HL-60 (cell line): Measurements from ENCODE around the gene SCO2.

ENCODE experiments used
- DNase-seq, 2 experiments: peaks; one replicate each; pipeline ENCODE4 v3.0.0-alpha.2; 2010 to 2020; ENCODE audit warnings: low read depth in 1 of 2, low spot score in 1 of 2
- H3K27ac ChIP-seq: fragments of 250-450 bp; sonication (Bioruptor Pico); replicated peaks from 2 replicates; pipeline ENCODE4 v1.5.1; 2020; ENCODE audit warnings: mild to moderate bottlenecking, moderate library complexity
- H3K27me3 ChIP-seq: fragments of 250-450 bp; sonication (Bioruptor Pico); 2 replicates; pipeline ENCODE4 v1.5.1; 2021; ENCODE audit warnings: mild to moderate bottlenecking, moderate library complexity; ENCODE audit not compliant: insufficient read depth, poor library complexity, severe bottlenecking
- H3K4me3 ChIP-seq: replicated peaks from 2 replicates; pipeline ENCODE4 v1.5.1; 2011; ENCODE audit warnings: mild to moderate bottlenecking, control low read depth, low read length; ENCODE audit not compliant: insufficient read depth
- GABPA ChIP-seq: IDR thresholded peaks from 2 replicates; pipeline ENCODE4 v1.6.1; 2012; ENCODE audit warnings: low read depth
- POLR2AphosphoS5 ChIP-seq: IDR thresholded peaks from 2 replicates; pipeline ENCODE4 v1.6.1; 2012; ENCODE audit warnings: low read depth
- SPI1 ChIP-seq: IDR thresholded peaks from 2 replicates; pipeline ENCODE4 v1.6.1; 2012; ENCODE audit warnings: low read depth, mild to moderate bottlenecking, borderline replicate concordance
- TF ChIP-seq, protein P1 (sequence below): IDR thresholded peaks from 2 replicates; pipeline ENCODE4 v1.6.1; 2012; ENCODE audit warnings: low read depth; ENCODE audit not compliant: insufficient replicate concordance
- TF ChIP-seq, protein P2 (sequence below): IDR thresholded peaks from one replicate; pipeline ENCODE4 v1.5.1; 2011; ENCODE audit warnings: low read length, control low read depth, inconsistent platforms; ENCODE audit not compliant: insufficient read depth

Gene SCO2

DNA sequence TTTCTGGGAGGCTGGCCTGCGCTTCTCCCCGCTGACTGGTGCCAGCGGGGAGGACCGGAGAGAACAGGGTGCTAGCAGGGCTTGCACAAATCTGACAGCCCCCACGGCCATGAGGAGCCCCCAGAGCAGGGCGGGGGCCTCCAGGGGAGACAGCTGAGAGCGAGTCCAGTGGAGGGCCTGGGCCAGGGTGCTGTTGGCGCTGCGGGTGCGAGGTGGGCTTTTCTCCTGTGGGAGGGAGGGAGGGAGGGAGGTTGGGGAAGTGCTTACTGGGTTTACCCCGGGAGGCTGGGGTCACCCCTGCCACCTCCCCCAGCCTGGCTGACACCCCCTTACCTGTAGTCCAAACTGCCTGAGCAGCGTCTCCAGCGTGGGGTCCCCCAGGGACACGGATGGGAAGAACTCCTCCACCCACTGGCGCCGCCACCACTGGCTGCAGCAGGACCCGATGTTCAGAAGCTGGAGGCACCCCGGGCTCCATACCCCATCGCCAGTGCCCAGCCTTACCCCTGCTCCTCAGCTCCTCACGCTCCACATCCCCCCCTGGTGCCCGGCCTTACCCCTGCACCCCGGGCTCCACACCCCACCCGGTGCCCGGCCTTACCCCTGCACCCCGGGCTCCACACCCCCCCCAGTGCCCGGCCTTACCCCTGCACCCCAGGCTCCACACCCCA lies 21.8 kb downstream of the SCO2 start:
- TF ChIP-seq, protein P1, sequence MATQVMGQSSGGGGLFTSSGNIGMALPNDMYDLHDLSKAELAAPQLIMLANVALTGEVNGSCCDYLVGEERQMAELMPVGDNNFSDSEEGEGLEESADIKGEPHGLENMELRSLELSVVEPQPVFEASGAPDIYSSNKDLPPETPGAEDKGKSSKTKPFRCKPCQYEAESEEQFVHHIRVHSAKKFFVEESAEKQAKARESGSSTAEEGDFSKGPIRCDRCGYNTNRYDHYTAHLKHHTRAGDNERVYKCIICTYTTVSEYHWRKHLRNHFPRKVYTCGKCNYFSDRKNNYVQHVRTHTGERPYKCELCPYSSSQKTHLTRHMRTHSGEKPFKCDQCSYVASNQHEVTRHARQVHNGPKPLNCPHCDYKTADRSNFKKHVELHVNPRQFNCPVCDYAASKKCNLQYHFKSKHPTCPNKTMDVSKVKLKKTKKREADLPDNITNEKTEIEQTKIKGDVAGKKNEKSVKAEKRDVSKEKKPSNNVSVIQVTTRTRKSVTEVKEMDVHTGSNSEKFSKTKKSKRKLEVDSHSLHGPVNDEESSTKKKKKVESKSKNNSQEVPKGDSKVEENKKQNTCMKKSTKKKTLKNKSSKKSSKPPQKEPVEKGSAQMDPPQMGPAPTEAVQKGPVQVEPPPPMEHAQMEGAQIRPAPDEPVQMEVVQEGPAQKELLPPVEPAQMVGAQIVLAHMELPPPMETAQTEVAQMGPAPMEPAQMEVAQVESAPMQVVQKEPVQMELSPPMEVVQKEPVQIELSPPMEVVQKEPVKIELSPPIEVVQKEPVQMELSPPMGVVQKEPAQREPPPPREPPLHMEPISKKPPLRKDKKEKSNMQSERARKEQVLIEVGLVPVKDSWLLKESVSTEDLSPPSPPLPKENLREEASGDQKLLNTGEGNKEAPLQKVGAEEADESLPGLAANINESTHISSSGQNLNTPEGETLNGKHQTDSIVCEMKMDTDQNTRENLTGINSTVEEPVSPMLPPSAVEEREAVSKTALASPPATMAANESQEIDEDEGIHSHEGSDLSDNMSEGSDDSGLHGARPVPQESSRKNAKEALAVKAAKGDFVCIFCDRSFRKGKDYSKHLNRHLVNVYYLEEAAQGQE: no peak
- TF ChIP-seq, protein P2, sequence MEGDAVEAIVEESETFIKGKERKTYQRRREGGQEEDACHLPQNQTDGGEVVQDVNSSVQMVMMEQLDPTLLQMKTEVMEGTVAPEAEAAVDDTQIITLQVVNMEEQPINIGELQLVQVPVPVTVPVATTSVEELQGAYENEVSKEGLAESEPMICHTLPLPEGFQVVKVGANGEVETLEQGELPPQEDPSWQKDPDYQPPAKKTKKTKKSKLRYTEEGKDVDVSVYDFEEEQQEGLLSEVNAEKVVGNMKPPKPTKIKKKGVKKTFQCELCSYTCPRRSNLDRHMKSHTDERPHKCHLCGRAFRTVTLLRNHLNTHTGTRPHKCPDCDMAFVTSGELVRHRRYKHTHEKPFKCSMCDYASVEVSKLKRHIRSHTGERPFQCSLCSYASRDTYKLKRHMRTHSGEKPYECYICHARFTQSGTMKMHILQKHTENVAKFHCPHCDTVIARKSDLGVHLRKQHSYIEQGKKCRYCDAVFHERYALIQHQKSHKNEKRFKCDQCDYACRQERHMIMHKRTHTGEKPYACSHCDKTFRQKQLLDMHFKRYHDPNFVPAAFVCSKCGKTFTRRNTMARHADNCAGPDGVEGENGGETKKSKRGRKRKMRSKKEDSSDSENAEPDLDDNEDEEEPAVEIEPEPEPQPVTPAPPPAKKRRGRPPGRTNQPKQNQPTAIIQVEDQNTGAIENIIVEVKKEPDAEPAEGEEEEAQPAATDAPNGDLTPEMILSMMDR: no peak
- TF ChIP-seq SPI1 (no peak), GABPA (no peak), POLR2AphosphoS5 (no peak)
- Histone ChIP-seq H3K27ac (no peak overlapping the region), H3K4me3 (no peak overlapping the region), H3K27me3 (no peaks in the 10 kb centered on the region)
- no peak for DNase-seq

DNA sequence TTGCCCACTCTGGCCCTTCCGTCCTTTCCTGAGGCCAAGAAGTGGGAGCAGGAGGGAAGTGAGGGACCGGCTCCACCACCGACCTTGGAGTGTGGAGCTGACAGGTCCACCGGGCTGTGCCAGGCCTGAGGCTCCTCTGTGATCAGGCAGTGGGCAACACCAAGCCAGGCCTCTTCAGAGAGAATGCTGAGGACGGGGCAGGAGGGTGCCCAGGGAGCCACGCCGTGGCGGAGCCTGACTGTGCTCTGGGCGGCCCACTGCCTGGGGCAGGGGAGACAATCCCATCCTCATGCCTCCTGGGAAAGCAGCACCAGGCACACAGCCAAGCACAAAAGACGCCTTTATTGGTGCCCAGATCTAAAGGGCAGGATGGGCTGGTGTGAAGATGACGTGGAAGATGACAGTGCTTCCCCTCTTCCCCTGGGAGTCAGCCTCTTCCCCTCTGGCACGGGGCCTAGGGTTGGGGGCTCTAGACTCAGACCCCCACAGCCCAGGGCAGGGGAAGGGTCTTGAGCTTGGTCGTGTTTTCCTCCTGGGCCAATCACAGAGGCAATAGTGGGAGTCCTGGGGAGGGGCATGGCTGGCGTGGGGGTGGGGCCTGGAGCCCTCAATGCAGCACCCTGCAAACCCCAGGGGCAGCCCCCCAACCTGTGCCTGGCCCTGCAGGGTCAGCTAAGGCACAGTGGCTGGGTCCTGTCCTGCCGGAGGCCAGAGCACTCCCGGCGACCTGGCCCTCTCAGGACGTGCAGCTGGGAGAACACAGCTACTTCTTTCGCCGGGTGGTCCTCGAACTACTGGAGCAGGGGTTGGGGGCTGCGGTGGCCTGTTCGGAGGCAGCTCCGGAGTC lies 22.5 kb downstream of the SCO2 start:
- DNase-seq: no peak

DNA sequence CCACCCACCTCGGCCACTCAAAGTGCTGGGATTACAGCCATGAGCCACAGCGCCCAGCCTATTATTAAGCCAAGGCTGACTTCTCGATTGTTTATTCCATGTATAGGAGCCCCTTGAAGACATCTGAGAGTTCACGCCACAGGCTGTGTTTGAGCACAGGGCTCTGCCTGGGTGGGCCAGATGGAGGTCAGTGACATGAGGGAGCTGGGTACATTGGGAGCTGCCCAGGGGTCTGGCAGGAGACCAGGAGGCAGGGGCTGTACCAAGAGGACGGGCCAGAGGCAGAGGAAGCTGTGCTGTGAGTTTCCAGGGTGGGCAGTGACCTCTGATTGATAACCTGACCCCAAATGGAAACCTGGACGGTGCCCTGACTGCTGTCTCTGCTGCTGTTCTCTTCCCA lies 23.3 kb downstream of the SCO2 start:
- TF ChIP-seq GABPA: no peak
- TF ChIP-seq, protein P2: no peak
- TF ChIP-seq SPI1: no peak
- no peak for TF ChIP-seq POLR2AphosphoS5
- TF ChIP-seq, protein P1: no peak
- no peak for DNase-seq
- no peak overlapping the region for H3K27ac ChIP-seq
- H3K4me3 ChIP-seq: no peak overlapping the region
- no peaks in the 10 kb centered on the region for H3K27me3 ChIP-seq

More for the DNA sequence above, 22.5 kb downstream of the SCO2 start:
- H3K27ac ChIP-seq: no peak overlapping the region
- H3K4me3 ChIP-seq: no peak overlapping the region
- H3K27me3 ChIP-seq: no peaks in the 10 kb centered on the region
- TF ChIP-seq, protein P1: no peak
- TF ChIP-seq POLR2AphosphoS5: no peak
- no peak for TF ChIP-seq SPI1
- TF ChIP-seq, protein P2: no peak
- no peak for TF ChIP-seq GABPA
